KBM-7 (cell line): ENCODE measurements around the gene SCAF8.

Source experiments
- DNase-seq: peaks from one replicate; pipeline ENCODE4 v3.0.0-alpha.2; 2015
- in situ Hi-C: fragments of 300-500 bp; cut with MboI; formaldehyde crosslinking; loops from 2 replicates; pipeline ENCODE4 v1.14.3; 2020; ENCODE audit warnings: low sequenced_read_pairs, low pct_unique_long_range_greater_than_20kb, mixed read lengths

The SCAF8 gene

GRCh38 chr6:154815938-154816820 is 83.0 kb downstream of the SCAF8 start:
- in situ Hi-C loops = loop anchor here (25.0 kb wide), 1 partner anchor 129 kb away; no protein-coding TSS in a partner anchor
- no peak for DNase-seq

- in situ Hi-C loops = loop anchor here (25.0 kb wide), 1 partner anchor 134 kb away; no protein-coding TSS in a partner anchor
- DNase-seq = no peak
Observed at GRCh38 chr6:154821099-154821498, 87.9 kb downstream of the SCAF8 start.

- in situ Hi-C loops = loop anchor here (25.0 kb wide), 1 partner anchor 134 kb away; no protein-coding TSS in a partner anchor
- DNase-seq = no peak
Observed at GRCh38 chr6:154821638-154822037, 88.4 kb downstream of the SCAF8 start.

GRCh38 chr6:154822947-154823558 is 89.8 kb downstream of the SCAF8 start:
- DNase-seq = no peak
- in situ Hi-C loops = loop anchor here (25.0 kb wide), 1 partner anchor 136 kb away; no protein-coding TSS in a partner anchor

GRCh38 chr6:154824076-154824475 is 90.9 kb downstream of the SCAF8 start:
- in situ Hi-C loops = loop anchor here (25.0 kb wide), 1 partner anchor 137 kb away; no protein-coding TSS in a partner anchor
- peak; percentile 45 for DNase-seq

- DNase-seq = no peak
- in situ Hi-C loops = no loop called here
Observed at GRCh38 chr6:154829970-154830369, 96.8 kb downstream of the SCAF8 start.

GRCh38 chr6:154830771-154831170 is 97.6 kb downstream of the SCAF8 start:
- in situ Hi-C loops = no loop called here
- no peak for DNase-seq

- in situ Hi-C loops = no loop called here
- DNase-seq = no peak
Observed at GRCh38 chr6:154835307-154835706, 102.1 kb downstream of the SCAF8 start.

- DNase-seq = no peak
- in situ Hi-C loops = no loop called here
Observed at GRCh38 chr6:154839546-154839945, 106.3 kb downstream of the SCAF8 start.

GRCh38 chr6:154840363-154840762 is 107.1 kb downstream of the SCAF8 start:
- no peak for DNase-seq
- in situ Hi-C loops = no loop called here

GRCh38 chr6:154841109-154841508 is 107.9 kb downstream of the SCAF8 start:
- DNase-seq = no peak
- in situ Hi-C loops = no loop called here

- no peak for DNase-seq
- in situ Hi-C loops = no loop called here
Observed at GRCh38 chr6:154842833-154843232, 109.6 kb downstream of the SCAF8 start.

GRCh38 chr6:154847318-154847717 is 114.1 kb downstream of the SCAF8 start:
- in situ Hi-C loops = no loop called here
- DNase-seq = no peak

GRCh38 chr6:154848580-154848979 is 115.4 kb downstream of the SCAF8 start:
- DNase-seq = no peak

GRCh38 chr6:154849475-154849874 is 116.3 kb downstream of the SCAF8 start:
- no peak for DNase-seq

More at GRCh38 chr6:154848580-154848979, 115.4 kb downstream of the SCAF8 start:
- in situ Hi-C loops = no loop called here

GRCh38 chr6:154852687-154853086 is 119.5 kb downstream of the SCAF8 start:
- in situ Hi-C loops = no loop called here

More at GRCh38 chr6:154849475-154849874, 116.3 kb downstream of the SCAF8 start:
- in situ Hi-C loops = no loop called here

GRCh38 chr6:154857529-154857928 is 124.3 kb downstream of the SCAF8 start:
- in situ Hi-C loops = no loop called here
- no peak for DNase-seq

More at GRCh38 chr6:154852687-154853086, 119.5 kb downstream of the SCAF8 start:
- no peak for DNase-seq

- DNase-seq = no peak
- in situ Hi-C loops = no loop called here
Observed at GRCh38 chr6:154861825-154862224, 128.6 kb downstream of the SCAF8 start.

- in situ Hi-C loops = no loop called here
- DNase-seq = no peak
Observed at GRCh38 chr6:154862536-154862935, 129.3 kb downstream of the SCAF8 start.

- in situ Hi-C loops = no loop called here
- no peak for DNase-seq
Observed at GRCh38 chr6:154864066-154864430, 130.8 kb downstream of the SCAF8 start.
